HFFc6 (cell line): ENCODE results near the gene SMYD3. TPM values are rescaled to one million over a fixed set of nuclear protein-coding genes. Genes with fewer than 3 reads are reported as not detected.

Experiments
- DNase-seq: peaks from one replicate; pipeline ENCODE4 v3.0.0-alpha.2; 2018
- H3K27ac Mint-ChIP-seq: 2 replicates; pipeline ENCODE4 v1.8.0; 2020; ENCODE audit warnings: mild to moderate bottlenecking, mixed read lengths
- H3K27me3 Mint-ChIP-seq: 2 replicates; pipeline ENCODE4 v1.8.0; 2021; ENCODE audit warnings: mild to moderate bottlenecking, moderate library complexity, mixed read lengths; ENCODE audit not compliant: insufficient read depth
- H3K36me3 Mint-ChIP-seq: 2 replicates; pipeline ENCODE4 v1.8.0; 2021; ENCODE audit warnings: low read depth, mixed read lengths
- H3K4me1 Mint-ChIP-seq: 2 replicates; pipeline ENCODE4 v1.8.0; 2020; ENCODE audit warnings: low read depth, mixed read lengths
- H3K4me3 Mint-ChIP-seq: 2 replicates; pipeline ENCODE4 v1.8.0; 2020; ENCODE audit warnings: mild to moderate bottlenecking, moderate library complexity, mixed read lengths
- H3K9me3 Mint-ChIP-seq: 2 replicates; pipeline ENCODE4 v1.8.0; 2020; ENCODE audit warnings: mild to moderate bottlenecking, mixed read lengths
- total RNA-seq, 6 experiments: library from RNA; stranded (reverse); fragmentation: NEBNext Ultra II Directional; extraction: Animal tissue kit (Norgen Biotek cat#: 25700); gene quantifications; 2 replicates in 1 of 6; 3 replicates in 5 of 6; pipeline ENCODE4 v1.2.3, GENCODE V29; 2021
- TF ChIP-seq, protein P1 (sequence below): fragments of 200-600 bp; sonication (generic); IDR thresholded peaks from 2 replicates; pipeline ENCODE4 v1.5.0; 2021; ENCODE audit warnings: antibody characterized with exemption, mild to moderate bottlenecking

SMYD3 gene
- total RNA-seq, 6 experiments from 2014 or later: 28.4 to 37.9 (median 31.2) TPM

DNA sequence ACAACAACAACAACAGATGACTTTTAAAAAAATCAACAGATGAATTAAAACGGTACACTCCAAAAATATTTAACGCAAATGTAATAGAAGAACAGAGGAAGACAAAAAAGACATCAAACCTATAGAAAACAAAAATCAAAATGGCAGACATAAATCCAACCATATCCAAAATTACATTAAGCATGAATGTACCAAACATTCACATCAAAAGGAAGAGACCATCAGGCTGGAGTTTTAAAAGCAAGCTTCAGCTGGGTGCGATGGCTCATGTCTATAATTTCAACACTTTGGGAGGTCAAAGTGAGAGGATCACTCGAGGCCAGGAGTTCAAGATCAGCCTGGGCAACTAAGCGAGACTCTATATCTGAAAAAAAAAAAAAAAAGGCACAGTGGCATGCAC, 116.2 kb downstream of the SMYD3 start:
- peaks cover 17% of the 10 kb centered on the region for H3K36me3 Mint-ChIP-seq
- peaks cover 6% of the 10 kb centered on the region for H3K9me3 Mint-ChIP-seq
- no peak overlapping the region for H3K27ac Mint-ChIP-seq
- H3K27me3 Mint-ChIP-seq: no peaks in the 10 kb centered on the region; the same call in 1 of the 2 replicates
- H3K4me1 Mint-ChIP-seq: peaks cover 9% of the 10 kb centered on the region
- DNase-seq: no peak
- no peak overlapping the region for H3K4me3 Mint-ChIP-seq
- TF ChIP-seq, protein P1, sequence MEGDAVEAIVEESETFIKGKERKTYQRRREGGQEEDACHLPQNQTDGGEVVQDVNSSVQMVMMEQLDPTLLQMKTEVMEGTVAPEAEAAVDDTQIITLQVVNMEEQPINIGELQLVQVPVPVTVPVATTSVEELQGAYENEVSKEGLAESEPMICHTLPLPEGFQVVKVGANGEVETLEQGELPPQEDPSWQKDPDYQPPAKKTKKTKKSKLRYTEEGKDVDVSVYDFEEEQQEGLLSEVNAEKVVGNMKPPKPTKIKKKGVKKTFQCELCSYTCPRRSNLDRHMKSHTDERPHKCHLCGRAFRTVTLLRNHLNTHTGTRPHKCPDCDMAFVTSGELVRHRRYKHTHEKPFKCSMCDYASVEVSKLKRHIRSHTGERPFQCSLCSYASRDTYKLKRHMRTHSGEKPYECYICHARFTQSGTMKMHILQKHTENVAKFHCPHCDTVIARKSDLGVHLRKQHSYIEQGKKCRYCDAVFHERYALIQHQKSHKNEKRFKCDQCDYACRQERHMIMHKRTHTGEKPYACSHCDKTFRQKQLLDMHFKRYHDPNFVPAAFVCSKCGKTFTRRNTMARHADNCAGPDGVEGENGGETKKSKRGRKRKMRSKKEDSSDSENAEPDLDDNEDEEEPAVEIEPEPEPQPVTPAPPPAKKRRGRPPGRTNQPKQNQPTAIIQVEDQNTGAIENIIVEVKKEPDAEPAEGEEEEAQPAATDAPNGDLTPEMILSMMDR: no peak

DNA sequence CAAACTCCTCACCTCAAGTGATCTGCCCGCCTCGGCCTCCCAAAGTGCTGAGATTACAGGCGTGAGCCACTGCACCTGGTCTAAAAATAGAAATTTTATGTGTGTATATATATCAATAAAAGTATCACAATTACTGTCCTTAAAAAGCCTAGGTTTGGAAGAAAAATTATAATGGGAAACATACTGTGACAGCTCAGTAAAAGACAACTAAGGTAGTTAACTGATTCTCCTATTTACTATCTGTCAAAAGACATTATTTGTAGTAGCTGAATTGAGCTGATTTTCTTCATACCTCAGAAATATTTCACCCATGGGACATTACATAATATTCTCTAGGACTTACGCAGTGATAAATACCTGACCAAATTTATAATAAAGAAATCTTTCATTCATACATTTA, 122.5 kb downstream of the SMYD3 start:
- TF ChIP-seq, protein P1: no peak
- H3K4me1 Mint-ChIP-seq: peaks cover 14% of the 10 kb centered on the region
- DNase-seq: no peak
- H3K27ac Mint-ChIP-seq: no peak overlapping the region
- H3K27me3 Mint-ChIP-seq: no peaks in the 10 kb centered on the region
- H3K4me3 Mint-ChIP-seq: no peak overlapping the region
- no peaks in the 10 kb centered on the region for H3K36me3 Mint-ChIP-seq
- H3K9me3 Mint-ChIP-seq: no peaks in the 10 kb centered on the region

DNA sequence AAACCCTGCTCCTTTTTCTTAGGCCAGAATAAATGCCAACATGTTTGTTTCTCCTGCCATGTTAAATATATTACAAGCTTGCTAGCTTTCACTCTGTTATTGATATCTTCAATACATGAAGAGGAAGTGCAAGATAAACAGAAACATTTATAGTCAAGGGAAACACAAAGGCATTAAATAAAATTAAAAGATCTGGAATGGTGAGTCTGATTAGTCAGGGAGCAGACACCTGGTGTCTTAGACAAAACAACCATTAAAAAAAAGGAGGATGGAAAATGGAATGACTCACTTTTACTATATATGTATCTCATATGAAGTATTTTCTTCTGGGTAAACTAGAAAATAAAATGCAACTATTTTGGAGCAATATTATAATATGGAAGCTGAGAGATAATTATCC, 123.3 kb downstream of the SMYD3 start:
- H3K27ac Mint-ChIP-seq: no peak overlapping the region
- peaks cover 14% of the 10 kb centered on the region for H3K4me1 Mint-ChIP-seq
- DNase-seq: no peak
- no peaks in the 10 kb centered on the region for H3K36me3 Mint-ChIP-seq
- TF ChIP-seq, protein P1: no peak
- H3K9me3 Mint-ChIP-seq: no peaks in the 10 kb centered on the region
- no peaks in the 10 kb centered on the region for H3K27me3 Mint-ChIP-seq
- no peak overlapping the region for H3K4me3 Mint-ChIP-seq

DNA sequence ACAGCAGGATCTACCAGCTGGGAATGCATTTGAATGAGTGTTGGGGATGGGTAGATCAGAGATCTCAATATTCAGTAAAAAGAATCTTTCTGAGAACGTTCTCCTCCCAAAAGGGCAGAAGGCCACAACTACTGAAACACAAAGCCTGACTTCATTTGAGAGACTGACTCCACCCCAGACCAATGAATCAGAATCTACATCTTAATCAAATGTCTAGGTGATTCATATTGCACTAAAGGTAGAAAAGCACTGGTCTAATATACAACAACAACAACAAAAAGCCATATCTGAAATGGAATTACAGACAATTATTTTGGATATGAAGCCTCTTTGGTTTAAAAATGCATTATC, 123.9 kb downstream of the SMYD3 start:
- TF ChIP-seq, protein P1: no peak
- no peak overlapping the region for H3K4me3 Mint-ChIP-seq
- no peak for DNase-seq
- no peaks in the 10 kb centered on the region for H3K27me3 Mint-ChIP-seq
- H3K36me3 Mint-ChIP-seq: no peaks in the 10 kb centered on the region
- H3K4me1 Mint-ChIP-seq: peaks cover 14% of the 10 kb centered on the region
- no peaks in the 10 kb centered on the region for H3K9me3 Mint-ChIP-seq
- no peak overlapping the region for H3K27ac Mint-ChIP-seq

DNA sequence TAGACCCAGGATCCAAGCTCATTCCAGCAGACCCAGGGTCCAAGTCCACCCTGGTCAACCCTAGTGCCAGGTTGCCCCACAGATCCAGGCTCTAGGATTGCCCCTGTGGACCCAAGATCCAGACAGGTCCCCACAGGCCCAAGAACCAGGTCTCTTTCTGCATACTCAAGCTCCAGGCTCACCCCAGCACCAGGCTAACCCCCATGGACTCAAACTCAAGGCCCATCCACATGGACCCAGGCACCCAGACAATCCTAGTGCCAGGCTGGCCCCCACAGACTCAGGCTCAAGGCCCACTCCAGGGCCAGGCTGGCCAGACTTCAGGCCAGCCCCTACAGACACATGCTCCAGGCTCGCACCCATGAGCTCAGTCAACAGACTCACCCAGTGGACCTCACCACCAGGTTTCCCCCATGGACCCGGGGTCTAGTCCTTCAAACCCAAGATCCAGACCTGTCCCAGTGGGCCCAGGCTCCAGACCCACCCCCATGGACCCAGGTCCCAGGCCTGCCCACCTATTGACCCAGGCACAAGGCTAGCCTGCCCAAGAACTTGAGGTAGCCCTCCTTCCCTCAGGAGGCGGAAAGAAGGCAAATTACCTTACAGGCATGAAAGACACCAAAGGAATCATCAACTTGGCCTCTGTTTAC, 124.4 kb downstream of the SMYD3 start:
- Mint-ChIP-seq H3K27me3 (no peaks in the 10 kb centered on the region), H3K36me3 (no peaks in the 10 kb centered on the region), H3K4me3 (no peak overlapping the region), H3K27ac (no peak overlapping the region), H3K9me3 (no peaks in the 10 kb centered on the region), H3K4me1 (peaks cover 14% of the 10 kb centered on the region)
- TF ChIP-seq, protein P1: no peak
- DNase-seq: no peak

DNA sequence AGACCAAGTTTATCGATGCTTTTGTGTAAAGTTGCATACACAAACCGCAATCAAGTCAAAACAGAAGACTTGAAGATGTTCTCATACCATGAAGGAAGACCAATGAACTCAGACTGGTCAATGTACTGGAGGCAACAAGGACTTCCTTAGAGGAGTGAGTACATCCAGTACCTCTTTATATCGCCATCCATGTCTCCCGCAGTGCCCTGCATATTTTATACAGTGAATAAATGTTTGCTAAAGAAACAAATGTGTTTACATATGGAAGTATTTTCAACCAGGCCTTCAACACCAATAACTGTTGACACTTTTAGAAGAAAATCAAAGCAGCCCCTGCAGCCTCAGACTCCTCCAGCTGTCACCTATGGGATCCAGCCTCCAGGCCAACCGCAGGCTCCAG, 125.6 kb downstream of the SMYD3 start:
- Mint-ChIP-seq H3K4me1 (peaks cover 14% of the 10 kb centered on the region), H3K9me3 (no peaks in the 10 kb centered on the region), H3K4me3 (no peak overlapping the region), H3K27ac (no peak overlapping the region), H3K27me3 (no peaks in the 10 kb centered on the region), H3K36me3 (no peaks in the 10 kb centered on the region)
- TF ChIP-seq, protein P1: no peak
- DNase-seq: no peak
